Activated CD4-positive, alpha-beta T cell treated with anti-CD3 and anti-CD28 coated beads for 36 hours (primary cell): Measurements from ENCODE around the gene GAB2. TPM values are rescaled to one million over a fixed set of nuclear protein-coding genes. Genes with fewer than 3 reads are reported as not detected.

ENCODE experiments used
- ATAC-seq: fragments of 200-7000 bp; cut with Tn5 transposase; one replicate; pipeline ENCODE4 v1.10.0; 2021; ENCODE audit warnings: mild to moderate bottlenecking, moderate library complexity
- CTCF ChIA-PET: fragments of 350-600 bp; sonication (Branson Sonifier 250); formaldehyde crosslinking; loops from one replicate; lab custom pipeline; 2021; ENCODE audit warnings: antibody characterized with exemption; lab: Charles Lee
- POLR2A ChIA-PET: fragments of 350-600 bp; sonication (Branson Sonifier 250); formaldehyde crosslinking; loops from one replicate; lab custom pipeline; 2021; ENCODE audit warnings: antibody characterized with exemption, inconsistent platforms; lab: Charles Lee
- DNase-seq: peaks from one replicate; pipeline ENCODE4 v3.0.0-alpha.2; 2020
- H3K27ac Mint-ChIP-seq: one replicate; pipeline ENCODE4 v1.8.0; 2021; ENCODE audit warnings: mixed read lengths
- H3K27me3 Mint-ChIP-seq: one replicate; pipeline ENCODE4 v1.8.0; 2021; ENCODE audit warnings: mixed read lengths
- H3K36me3 Mint-ChIP-seq: one replicate; pipeline ENCODE4 v1.8.0; 2021; ENCODE audit warnings: low read depth, mixed read lengths
- H3K4me1 Mint-ChIP-seq: one replicate; pipeline ENCODE4 v1.8.0; 2021; ENCODE audit warnings: mixed read lengths
- H3K4me3 Mint-ChIP-seq: one replicate; pipeline ENCODE4 v1.8.0; 2021; ENCODE audit warnings: mild to moderate bottlenecking, moderate library complexity, mixed read lengths
- H3K9me3 Mint-ChIP-seq: one replicate; pipeline ENCODE4 v1.8.0; 2021; ENCODE audit warnings: low read depth, mixed read lengths
- intact Hi-C, 2 experiments: fragments of 100-400 bp; cut with DNase I in 1 of 2; cut with micrococcal nuclease in 1 of 2; formaldehyde crosslinking; loops; one replicate each; pipeline versions ENCODE4 v1.14.2 to v1.15.1; 2022 to 2024; cut with DNase I, micrococcal nuclease
- total RNA-seq, 2 experiments: library from RNA; stranded (reverse); gene quantifications; one replicate each; pipeline ENCODE4 v1.2.3, GENCODE V29; 2021

The GAB2 gene
- total RNA-seq, 2 experiments from 2014 or later: 4.3 to 4.8 TPM

- ATAC-seq (peak; percentile 88), DNase-seq (peak; percentile 21)
- Mint-ChIP-seq H3K4me1 (peaks cover 30% of the 10 kb centered on the region), H3K9me3 (peaks cover 3% of the 10 kb centered on the region), H3K27me3 (no peaks in the 10 kb centered on the region), H3K36me3 (no peaks in the 10 kb centered on the region), H3K4me3 (no peak overlapping the region), H3K27ac (peak overlapping the region; percentile 63)
- intact Hi-C loops: loop anchor here (1.0 kb wide), 1 partner anchor 33 kb away; no protein-coding TSS in a partner anchor
- CTCF ChIA-PET: no interaction called here
- POLR2A ChIA-PET: no interaction called here
Measured at GRCh38 chr11:78325274-78325781, 92.3 kb downstream of the GAB2 start.

DNA sequence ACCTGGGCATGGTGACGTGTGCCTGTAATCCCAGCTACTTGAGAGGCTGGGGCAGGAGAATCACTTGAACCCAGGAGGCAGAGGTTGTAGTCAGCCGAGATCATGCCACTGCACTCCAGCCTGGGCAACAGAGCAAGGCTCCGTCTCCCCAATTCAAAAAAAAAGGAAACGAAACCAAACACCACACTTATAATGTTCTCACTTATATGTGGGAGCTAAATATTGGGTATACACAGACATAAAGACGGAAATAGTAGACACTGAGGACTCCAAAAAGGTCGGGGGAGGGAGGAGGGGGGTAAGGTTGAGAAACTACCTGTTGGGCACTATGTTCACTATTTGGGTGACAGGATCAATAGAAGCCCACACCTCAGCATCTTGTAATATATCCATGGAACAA, 94.3 kb downstream of the GAB2 start:
- Mint-ChIP-seq H3K9me3 (peaks cover 3% of the 10 kb centered on the region), H3K36me3 (no peaks in the 10 kb centered on the region), H3K4me3 (no peak overlapping the region), H3K27ac (no peak overlapping the region), H3K4me1 (peaks cover 28% of the 10 kb centered on the region), H3K27me3 (no peaks in the 10 kb centered on the region)
- intact Hi-C loops: no loop called here
- ChIA-PET CTCF (no interaction called here), POLR2A (no interaction called here)
- DNase-seq: no peak
- ATAC-seq: no peak

- ATAC-seq (no peak), DNase-seq (no peak)
- ChIA-PET POLR2A (no interaction called here), CTCF (interaction anchor here (0.5 to 1.0 kb wide), 3 partner anchors 33 to 244 kb away, joined by 3 read pairs; no protein-coding TSS in a partner anchor)
- peaks cover 3% of the 10 kb centered on the region for H3K9me3 Mint-ChIP-seq
- no peaks in the 10 kb centered on the region for H3K36me3 Mint-ChIP-seq
- intact Hi-C loops: no loop called here
- no peak overlapping the region for H3K27ac Mint-ChIP-seq
- no peaks in the 10 kb centered on the region for H3K27me3 Mint-ChIP-seq
- no peak overlapping the region for H3K4me3 Mint-ChIP-seq
- H3K4me1 Mint-ChIP-seq: peaks cover 4% of the 10 kb centered on the region
Measured at GRCh38 chr11:78319453-78319955, 98.1 kb downstream of the GAB2 start.

GRCh38 chr11:78318321-78319114, 99.1 kb downstream of the GAB2 start:
- ChIA-PET CTCF (interaction anchor here (0.7 to 1.0 kb wide), 2 partner anchors 40 to 245 kb away, joined by 3 read pairs; no protein-coding TSS in a partner anchor), POLR2A (interaction anchor here (0.6 kb wide), 1 partner anchor 12 kb away, joined by 6 read pairs; no protein-coding TSS in a partner anchor)
- ATAC-seq: no peak
- Mint-ChIP-seq H3K9me3 (peaks cover 3% of the 10 kb centered on the region), H3K4me1 (no peaks in the 10 kb centered on the region), H3K27me3 (no peaks in the 10 kb centered on the region), H3K4me3 (no peak overlapping the region), H3K36me3 (no peaks in the 10 kb centered on the region), H3K27ac (no peak overlapping the region)
- DNase-seq: no peak
- intact Hi-C loops: no loop called here

- Mint-ChIP-seq H3K27ac (no peak overlapping the region), H3K9me3 (no peaks in the 10 kb centered on the region), H3K36me3 (no peaks in the 10 kb centered on the region), H3K4me1 (peaks cover 12% of the 10 kb centered on the region), H3K27me3 (no peaks in the 10 kb centered on the region), H3K4me3 (no peak overlapping the region)
- intact Hi-C loops: no loop called here
- ChIA-PET POLR2A (no interaction called here), CTCF (interaction anchor here (1.1 kb wide), 1 partner anchor 13 kb away, joined by 3 read pairs; no protein-coding TSS in a partner anchor)
- ATAC-seq (no peak), DNase-seq (no peak)
Measured at GRCh38 chr11:78315724-78316123, 101.9 kb downstream of the GAB2 start.

DNA sequence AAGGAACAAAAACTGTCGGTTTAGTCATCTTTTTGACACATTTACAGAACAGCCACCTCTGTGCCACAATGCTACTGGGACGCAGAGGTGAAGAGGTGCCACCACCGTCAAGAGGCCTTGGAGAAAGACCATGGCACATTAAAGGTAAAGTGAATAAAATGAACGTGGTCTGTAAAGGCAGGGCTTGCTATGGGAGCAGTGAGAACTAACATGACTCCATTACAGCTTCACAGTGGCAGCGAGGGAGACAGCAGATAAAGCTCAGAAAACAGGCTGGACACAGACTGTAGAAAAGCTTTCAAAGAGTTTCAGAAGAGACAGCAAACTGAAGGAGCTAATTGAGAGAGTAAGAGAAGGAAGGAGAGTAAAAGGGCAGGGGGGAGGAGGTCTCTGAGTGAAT, 102.9 kb downstream of the GAB2 start:
- H3K9me3 Mint-ChIP-seq: no peaks in the 10 kb centered on the region
- no peaks in the 10 kb centered on the region for H3K36me3 Mint-ChIP-seq
- intact Hi-C loops: no loop called here
- peaks cover 16% of the 10 kb centered on the region for H3K4me1 Mint-ChIP-seq
- no peak overlapping the region for H3K4me3 Mint-ChIP-seq
- ChIA-PET CTCF (interaction anchor here (0.6 to 1.1 kb wide), 2 partner anchors 12 to 72 kb away, joined by 3 to 4 read pairs; no protein-coding TSS in a partner anchor), POLR2A (no interaction called here)
- no peak overlapping the region for H3K27ac Mint-ChIP-seq
- DNase-seq (no peak), ATAC-seq (no peak)
- H3K27me3 Mint-ChIP-seq: no peaks in the 10 kb centered on the region

GRCh38 chr11:78313898-78314297, 103.7 kb downstream of the GAB2 start:
- Mint-ChIP-seq H3K27me3 (no peaks in the 10 kb centered on the region), H3K27ac (no peak overlapping the region), H3K4me3 (no peak overlapping the region), H3K4me1 (peaks cover 18% of the 10 kb centered on the region), H3K36me3 (no peaks in the 10 kb centered on the region), H3K9me3 (no peaks in the 10 kb centered on the region)
- intact Hi-C loops: no loop called here
- ChIA-PET POLR2A (no interaction called here), CTCF (interaction anchor here (0.6 kb wide), 1 partner anchor 170 kb away, joined by 3 read pairs; no protein-coding TSS in a partner anchor)
- ATAC-seq (no peak), DNase-seq (no peak)

GRCh38 chr11:78313181-78313795, 104.3 kb downstream of the GAB2 start:
- ChIA-PET POLR2A (no interaction called here), CTCF (interaction anchor here (0.6 kb wide), 1 partner anchor 169 kb away, joined by 3 read pairs; no protein-coding TSS in a partner anchor)

GRCh38 chr11:78312712-78313111, 104.9 kb downstream of the GAB2 start:
- H3K4me1 Mint-ChIP-seq: peaks cover 18% of the 10 kb centered on the region
- no peaks in the 10 kb centered on the region for H3K9me3 Mint-ChIP-seq
- H3K27ac Mint-ChIP-seq: no peak overlapping the region
- DNase-seq: no peak
- no peak overlapping the region for H3K4me3 Mint-ChIP-seq
- ATAC-seq: no peak
- ChIA-PET POLR2A (interaction anchor here (0.6 kb wide), 1 partner anchor 66 kb away, joined by 4 read pairs; no protein-coding TSS in a partner anchor), CTCF (no interaction called here)
- intact Hi-C loops: no loop called here
- H3K36me3 Mint-ChIP-seq: no peaks in the 10 kb centered on the region
- no peaks in the 10 kb centered on the region for H3K27me3 Mint-ChIP-seq

More at GRCh38 chr11:78313181-78313795, 104.3 kb downstream of the GAB2 start:
- Mint-ChIP-seq H3K4me1 (peaks cover 18% of the 10 kb centered on the region), H3K4me3 (no peak overlapping the region), H3K27me3 (no peaks in the 10 kb centered on the region), H3K27ac (no peak overlapping the region), H3K36me3 (no peaks in the 10 kb centered on the region), H3K9me3 (no peaks in the 10 kb centered on the region)
- intact Hi-C loops: no loop called here
- DNase-seq (no peak), ATAC-seq (no peak)

DNA sequence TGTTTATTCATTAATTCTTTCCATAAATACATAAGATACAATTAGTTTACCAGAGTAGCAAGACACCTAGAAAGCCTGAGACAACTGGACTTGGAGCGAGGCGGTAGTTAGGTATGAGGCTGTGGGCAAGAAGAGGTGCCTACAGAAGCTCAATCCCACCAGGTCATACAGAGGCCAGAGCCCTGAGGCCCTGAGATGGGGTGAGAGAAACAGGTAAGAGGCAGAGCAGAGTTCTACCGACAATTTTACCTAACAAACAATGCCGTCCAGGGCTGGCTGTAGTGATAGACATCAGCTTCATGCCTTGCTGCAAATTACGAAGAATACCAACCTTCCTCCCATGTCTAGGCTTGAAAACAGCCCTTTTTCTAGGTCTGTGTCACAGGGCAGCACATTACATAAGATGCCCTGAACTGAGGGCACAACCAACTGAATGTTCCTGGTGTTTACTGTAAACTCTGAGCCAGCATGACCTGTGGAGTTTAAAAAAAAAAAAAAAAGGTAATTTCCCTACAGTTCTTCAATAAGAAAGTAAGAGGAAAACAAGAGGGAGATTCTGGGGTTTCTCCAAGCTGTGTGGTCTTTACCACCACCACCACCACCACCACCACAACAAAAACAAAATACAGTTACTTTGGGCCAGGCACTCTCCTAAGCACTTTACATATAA, 105.8 kb downstream of the GAB2 start:
- H3K9me3 Mint-ChIP-seq: no peaks in the 10 kb centered on the region
- POLR2A ChIA-PET: interaction anchor here (0.6 kb wide), 1 partner anchor 67 kb away, joined by 4 read pairs; no protein-coding TSS in a partner anchor
- ATAC-seq (peak; percentile 30), DNase-seq (no peak)
- intact Hi-C loops: no loop called here
- no peaks in the 10 kb centered on the region for H3K27me3 Mint-ChIP-seq
- H3K36me3 Mint-ChIP-seq: no peaks in the 10 kb centered on the region
- peaks cover 18% of the 10 kb centered on the region for H3K4me1 Mint-ChIP-seq
- no peak overlapping the region for H3K4me3 Mint-ChIP-seq
- CTCF ChIA-PET: interaction anchor here (0.7 to 0.8 kb wide), 2 partner anchors 18 to 154 kb away, joined by 3 read pairs; no protein-coding TSS in a partner anchor
- no peak overlapping the region for H3K27ac Mint-ChIP-seq

DNA sequence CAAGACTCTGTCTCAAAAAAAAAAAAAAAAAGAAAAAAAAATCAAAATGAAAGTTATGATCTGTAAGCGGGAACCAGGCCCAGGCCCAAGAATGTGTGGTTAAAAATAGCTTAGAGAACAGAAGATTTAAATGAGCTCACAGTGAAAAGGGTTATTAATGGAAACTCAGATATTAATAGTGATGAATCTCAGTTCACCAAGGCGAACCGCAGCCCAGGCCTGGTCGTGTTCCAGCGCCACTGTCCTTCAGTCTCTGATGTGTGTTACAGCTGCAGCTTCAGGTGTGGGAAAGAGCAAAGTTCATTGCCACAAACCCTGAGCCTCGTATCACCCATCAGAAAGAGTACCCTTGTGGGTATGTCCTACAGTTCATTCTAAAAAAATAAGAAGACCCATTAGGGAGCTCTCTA, 107.1 kb downstream of the GAB2 start:
- DNase-seq (no peak), ATAC-seq (no peak)
- intact Hi-C loops: no loop called here
- ChIA-PET CTCF (interaction anchor here (0.7 kb wide), 1 partner anchor 11 kb away, joined by 3 read pairs; no protein-coding TSS in a partner anchor), POLR2A (no interaction called here)
- Mint-ChIP-seq H3K4me3 (no peak overlapping the region), H3K27me3 (no peaks in the 10 kb centered on the region), H3K36me3 (no peaks in the 10 kb centered on the region), H3K27ac (no peak overlapping the region), H3K4me1 (peaks cover 18% of the 10 kb centered on the region), H3K9me3 (no peaks in the 10 kb centered on the region)
